Activated gamma-delta T cell treated with anti-CD3 and anti-CD28 coated beads, Interleukin-2, amount 50 U/mL, for 16 hours (primary cell): ENCODE measurements around the gene SLC6A20.
"Not testable (repeated sequence)": the region's sequence is repeated elsewhere in the genome, so short reads cannot be mapped to it uniquely, and the experiment has no call there.

Experiments used
- DNase-seq: peaks from one replicate; pipeline ENCODE4 v3.0.0-alpha.2; 2020; ENCODE audit warnings: low read depth

SLC6A20 gene

DNA sequence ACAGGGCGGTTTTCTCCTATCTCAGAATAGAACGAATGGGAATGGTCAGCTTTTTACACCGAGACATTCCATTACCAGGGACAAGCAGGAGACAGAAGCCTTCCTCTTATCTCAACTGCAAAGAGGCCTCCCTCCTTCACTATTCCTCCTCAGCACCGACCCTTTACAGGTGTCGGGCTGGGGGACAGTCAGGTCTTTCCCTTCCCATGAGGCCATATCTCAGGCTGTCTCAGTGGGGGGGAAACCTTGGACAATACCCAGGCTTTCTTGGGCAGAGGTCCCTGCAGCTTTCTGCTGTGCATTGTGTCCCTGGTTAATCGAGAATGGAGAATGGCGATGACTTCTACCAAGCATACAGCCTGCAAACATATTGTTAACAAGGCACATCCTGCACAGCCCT is 39.2 kb downstream of the SLC6A20 start:
- DNase-seq: not testable (repeated sequence)

DNA sequence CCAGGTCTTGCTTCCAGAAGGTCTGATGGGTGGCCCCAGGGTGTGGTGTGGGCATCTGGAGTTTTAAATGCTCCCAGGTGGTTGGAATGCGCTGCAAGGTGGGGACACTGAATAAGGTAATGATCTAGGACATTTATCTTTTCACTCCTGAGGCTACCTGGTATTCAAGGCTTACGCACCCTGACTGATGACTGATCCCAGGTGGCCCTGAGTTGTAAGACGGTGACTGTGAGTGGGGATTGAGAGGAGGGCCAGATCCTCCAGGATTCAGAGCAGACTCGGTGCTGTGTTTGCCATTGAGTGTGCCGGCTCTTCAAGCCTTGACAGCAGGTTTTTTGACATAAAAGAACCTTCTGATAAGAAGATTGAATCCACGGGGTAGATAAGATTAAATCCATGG is 40.3 kb downstream of the SLC6A20 start:
- no peak for DNase-seq

DNA sequence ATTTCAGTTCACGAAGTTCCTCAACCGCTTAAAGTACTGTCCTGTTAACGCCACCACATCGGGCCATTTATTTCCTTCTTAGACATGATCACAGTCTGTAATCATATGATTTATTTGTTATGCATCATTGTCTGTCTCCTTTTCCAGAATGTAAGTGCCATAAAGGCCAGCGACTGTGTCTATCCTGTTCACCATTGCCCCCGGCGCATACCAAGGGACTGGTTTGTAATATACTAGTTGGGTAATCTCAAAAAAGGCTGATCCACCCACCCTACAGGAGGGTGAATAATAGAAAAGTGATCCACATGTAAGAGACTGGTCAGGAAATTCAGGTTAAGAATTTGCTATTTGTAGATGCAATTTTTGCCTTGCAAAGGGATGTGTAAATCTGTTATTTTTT is 41.9 kb downstream of the SLC6A20 start:
- no peak for DNase-seq

DNA sequence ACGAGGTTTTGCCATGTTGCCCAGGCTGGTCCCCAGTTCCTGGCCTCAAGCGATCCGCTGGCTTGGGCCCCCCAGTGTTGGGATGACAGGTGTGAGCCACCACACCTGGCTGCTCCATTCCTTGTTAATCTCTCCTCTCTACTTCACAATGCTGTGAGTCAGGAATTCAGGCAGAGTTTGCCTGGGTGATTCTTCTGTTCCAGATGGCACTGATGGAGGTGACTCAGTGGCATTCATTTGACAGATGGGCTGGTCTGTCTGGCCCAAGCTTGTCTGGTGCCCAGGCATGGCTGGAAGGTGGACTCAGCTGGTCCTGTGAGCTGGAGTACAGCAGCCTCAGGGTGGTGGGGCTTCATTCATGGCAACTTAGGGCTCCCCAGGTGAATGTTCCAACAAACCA is 43.2 kb downstream of the SLC6A20 start:
- DNase-seq: no peak

DNA sequence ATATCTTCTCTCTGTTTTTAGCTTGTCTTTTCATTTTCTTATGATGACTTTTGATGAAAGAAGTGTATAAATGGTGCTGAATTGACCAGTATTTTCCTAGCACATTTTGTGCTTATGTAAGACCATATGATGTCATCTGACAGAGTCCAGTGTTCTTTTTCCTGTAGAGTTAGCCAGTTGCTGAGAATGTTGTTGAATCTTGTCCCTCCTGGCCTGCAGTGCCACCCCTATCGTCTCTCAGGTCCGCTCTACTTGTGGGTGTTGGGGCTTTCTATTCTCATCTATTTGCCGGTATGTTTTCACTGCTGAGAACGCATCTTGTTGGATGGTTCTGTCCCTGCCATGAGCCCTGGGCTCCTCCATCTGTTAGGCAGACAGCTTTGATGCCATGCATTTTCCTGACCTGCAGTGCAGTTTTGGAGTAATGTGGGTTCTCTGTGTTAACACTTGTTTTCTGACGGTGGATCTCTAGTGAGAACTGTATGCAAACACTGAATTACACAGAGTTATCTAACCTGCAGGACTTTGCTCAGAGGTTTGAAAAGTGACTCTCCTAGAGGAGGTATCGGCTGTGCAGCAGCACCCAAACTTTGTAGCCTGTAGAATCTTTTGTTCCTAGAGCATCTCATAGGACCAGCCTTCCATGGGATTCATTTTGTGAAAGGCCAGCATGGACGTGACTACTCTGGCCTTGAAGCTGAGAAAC is 44.6 kb downstream of the SLC6A20 start:
- no peak for DNase-seq

DNA sequence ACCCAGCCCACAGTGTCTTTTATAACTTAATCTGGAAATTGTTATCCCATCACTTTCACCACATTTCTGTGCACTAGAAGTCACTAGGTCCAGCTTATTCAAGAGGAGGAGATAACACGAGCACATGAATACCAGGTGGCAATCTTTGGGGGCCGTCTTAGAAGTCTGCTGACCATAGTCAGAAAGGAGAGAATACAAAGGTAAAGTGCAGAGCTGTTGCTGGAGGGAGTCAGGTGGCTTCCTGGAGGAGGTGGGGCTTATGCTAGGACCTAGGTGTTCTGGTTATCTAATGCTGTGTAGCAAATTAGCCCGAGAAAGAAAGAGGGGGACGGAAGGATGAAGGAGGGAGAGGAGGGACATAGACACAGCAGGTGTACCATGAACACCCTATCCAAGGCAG is 46.5 kb downstream of the SLC6A20 start:
- no peak for DNase-seq

DNA sequence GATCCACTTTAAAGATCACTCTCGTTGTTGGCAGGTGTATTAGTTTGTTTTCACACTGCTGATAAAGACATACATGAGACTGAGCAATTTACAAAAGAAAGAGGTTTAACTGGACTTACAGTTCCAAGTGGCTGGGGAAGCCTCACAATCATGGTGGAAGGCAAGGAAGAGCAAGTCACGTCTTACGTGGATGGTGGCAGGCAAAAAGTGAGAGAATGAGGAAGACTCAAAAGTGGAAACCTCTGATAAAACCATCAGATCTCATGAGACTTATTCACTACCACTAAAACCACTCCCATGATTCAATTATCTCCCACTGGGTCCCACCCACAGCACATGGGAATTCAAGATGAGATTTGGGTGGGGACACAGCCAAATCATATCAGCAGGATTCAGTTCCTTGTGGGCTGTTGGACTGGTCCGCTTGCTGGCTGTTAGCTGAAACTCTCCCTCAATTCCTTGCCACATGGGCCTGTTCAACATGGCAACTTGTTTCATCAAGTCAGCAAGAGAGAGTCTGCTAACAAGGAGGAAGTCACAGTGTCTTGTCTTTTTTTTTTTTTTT is 47.2 kb downstream of the SLC6A20 start:
- not testable (repeated sequence) for DNase-seq

DNA sequence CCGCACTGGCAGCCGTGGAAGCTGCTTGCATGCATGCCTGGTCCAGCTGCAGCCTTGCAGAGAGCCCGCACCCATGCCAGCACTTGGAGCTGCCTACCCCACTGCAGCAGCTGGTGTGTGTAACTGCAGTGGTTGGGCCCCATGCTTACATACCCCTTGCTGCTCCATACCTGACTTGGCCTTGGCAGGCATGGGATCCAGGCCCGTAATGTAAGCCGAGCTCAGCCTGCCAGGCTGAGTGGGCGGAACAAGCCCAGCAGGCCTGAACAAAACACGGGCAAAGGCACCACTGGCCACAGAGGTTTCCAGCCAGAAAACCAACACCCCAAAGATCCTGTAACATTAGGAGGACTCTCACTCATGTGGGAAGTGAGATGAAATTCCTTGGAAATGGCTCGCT is 48.3 kb downstream of the SLC6A20 start:
- no peak for DNase-seq

DNA sequence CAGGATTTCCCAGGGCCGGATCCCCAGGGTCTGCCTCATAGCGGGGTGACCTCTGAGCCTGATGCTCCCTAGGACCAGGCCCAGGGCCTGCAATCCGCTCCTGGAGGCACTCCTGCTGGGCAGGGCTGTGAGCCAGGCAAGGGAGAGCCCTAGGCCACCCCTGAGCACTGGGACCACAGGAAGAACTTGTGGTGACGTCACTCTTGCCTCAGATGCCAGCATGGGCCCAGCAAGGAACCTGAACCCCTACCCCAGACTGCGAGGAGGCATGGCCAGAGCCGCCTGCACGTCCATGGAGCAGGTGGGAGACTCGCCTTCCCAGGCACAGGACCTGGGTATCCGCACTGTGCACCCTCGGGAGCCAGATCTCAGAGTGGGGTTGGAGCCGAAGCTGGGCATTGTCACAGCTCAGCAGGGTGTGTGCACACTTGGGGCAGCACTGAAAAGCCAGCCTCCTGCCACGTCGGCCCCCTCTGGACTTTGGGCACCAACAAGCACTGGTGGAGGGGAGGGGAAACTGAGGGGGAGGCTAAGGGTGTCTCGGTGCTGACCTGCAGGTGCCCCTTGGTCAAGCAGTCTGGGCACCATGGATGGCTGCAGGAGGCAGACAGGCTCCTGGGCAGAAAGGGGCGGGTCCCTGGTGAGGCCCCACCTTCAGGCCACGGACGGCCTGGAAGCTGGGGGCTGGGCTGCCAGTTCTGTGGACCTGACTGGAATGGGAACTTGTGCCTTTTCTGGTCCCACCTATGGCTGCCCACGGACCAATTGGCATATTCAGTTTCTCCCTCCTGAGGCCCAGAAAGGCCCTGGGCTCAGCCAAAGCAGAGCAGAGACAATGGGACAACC is 49.3 kb downstream of the SLC6A20 start:
- DNase-seq: no peak

DNA sequence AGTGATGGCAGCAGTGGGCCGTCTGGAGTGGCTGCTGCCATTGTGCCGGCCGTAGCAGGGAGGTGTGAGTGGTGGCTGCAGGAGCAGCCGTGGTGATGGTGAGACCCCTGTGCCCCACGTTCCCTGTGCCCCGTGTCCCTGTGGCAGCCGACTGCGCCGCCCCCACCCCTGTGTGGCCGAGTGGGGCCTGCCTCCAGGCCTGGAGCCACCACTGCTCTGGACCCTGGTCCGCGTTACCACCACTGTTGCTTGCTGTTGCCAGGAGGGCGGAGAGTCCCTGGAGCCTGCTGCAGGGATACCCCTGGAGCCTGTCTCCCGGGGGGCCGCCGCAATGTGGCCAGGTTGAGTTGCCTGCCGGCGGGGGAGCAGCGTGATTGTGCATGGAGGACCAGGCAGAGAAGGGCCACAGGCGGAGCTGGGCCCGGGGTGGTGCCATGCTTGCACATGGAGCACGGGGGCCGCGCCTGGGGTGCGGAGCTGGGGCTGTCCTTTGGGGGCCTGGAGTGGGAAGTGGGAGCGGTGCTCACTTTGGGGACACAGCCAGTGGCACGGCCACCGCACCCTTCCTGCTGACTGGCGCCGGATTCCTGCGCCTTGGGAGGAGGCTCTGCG is 50.1 kb downstream of the SLC6A20 start:
- no peak for DNase-seq

DNA sequence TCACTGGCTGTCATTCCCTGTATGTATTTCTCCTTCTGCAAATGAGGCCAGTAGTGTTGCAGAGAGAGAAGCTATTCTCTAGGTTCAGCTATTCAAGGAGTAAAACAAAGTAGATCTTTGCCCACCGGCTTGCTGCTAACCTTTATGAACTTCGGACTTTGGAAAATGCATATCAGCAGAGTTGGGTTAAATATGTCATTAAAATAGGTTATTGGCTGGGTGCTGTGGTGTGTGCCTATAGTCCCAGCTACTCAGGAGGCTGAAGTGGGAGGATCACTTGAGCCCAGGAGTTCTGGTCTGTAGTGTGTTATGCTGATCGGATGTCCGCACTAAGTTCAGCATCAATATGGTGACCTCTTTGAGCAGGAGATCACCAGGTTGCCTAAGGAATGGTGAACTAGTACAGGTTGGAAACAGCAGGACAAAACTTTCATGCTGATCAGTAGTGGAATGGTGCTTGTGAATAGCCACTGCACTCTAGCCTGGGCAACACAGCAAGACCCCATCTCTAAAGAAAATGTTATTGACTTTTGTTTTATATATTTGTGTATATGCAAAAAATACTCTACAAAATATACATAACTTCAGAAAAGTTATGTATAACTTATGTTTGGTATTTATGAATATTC is 53.8 kb downstream of the SLC6A20 start:
- DNase-seq: no peak

DNA sequence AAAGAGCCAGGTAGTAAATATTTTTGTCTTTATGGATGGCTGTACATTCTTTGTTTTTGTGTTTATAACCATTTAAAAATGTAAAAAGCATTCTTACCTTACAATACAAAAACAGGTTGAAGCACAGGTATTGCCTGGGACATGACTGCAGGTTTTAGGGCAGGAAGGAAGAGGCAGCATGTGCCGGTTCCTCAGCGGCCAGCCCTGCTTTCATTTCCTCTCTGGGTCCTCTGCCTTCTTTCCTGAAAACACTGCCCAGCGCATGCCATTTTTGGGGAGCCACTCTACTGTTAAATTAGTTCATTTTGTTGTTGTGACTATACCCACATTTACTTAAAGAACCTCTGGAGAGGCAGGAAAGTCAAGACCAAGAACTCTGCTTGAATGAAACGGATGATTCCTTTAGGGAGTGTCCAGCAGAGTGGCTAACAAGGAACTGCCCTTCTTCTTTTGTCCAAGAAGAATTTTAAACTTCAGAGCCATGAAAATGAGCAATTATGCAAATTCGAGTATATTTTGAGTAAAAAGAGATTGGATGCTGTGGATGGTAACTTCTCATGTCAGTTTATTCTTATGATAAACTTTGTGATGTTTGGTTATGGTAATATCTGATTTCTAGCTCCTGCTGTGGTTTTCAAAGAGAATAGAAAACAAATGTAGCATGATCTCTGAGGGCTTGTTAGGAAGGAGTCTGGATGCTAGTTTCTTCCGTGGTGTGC is 54.4 kb downstream of the SLC6A20 start:
- no peak for DNase-seq

DNA sequence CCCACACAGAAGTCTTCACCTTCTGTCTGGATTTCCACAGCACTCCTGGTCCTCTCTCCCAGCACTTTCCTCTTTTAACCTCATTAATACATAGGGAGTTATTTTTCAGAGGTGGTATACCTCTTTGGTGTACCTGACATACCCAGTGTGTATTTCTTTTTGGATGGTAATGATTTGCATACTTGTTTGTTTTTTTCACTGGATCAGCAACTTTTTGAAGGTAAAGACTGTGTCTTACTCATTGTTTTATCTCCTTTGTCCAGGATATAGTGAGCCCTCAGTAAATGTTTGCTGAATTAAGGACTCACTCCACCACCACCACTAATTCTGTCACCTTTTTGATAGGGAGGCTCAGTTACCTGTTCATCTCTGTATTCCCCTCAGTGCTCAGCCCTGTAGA is 55.1 kb downstream of the SLC6A20 start:
- DNase-seq: no peak

DNA sequence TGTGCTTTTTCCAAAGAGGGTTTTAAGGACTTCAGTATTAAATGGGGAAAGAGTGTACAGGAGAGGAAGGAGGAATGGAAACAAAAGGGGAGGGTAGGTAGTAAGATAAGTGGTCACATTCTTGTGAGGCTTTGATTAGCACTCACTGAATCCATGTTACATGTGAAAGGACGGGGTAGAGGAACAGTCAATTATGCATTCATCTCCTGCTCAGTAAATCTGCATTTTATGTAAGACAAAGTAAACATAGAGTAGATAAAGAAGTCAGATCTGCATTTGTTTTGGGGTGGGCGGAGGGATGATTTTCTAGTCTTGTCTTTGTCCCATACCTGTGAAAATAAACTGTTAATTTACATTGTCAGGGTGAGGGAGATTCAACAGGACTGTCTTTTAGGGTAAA is 56.3 kb downstream of the SLC6A20 start:
- no peak for DNase-seq

DNA sequence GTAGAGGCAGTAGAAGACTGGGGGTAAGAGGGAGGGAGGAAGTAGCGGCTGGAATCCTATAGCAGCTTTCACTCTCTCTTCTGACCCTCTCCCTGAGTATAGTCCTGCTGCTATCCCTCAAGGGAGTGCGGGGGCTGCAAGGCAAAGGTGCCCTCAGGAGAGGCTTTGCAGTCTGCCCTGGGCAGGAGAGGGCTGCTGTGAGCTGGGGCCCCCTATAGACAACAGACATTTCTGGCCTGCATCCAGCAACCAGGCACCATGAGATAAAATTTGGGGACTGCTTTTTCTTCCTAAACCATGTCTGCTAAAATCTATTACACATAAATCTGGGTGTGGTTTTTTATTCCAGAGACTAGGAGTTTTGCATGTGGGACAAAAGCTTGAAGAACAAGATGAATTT is 59.1 kb downstream of the SLC6A20 start:
- no peak for DNase-seq

DNA sequence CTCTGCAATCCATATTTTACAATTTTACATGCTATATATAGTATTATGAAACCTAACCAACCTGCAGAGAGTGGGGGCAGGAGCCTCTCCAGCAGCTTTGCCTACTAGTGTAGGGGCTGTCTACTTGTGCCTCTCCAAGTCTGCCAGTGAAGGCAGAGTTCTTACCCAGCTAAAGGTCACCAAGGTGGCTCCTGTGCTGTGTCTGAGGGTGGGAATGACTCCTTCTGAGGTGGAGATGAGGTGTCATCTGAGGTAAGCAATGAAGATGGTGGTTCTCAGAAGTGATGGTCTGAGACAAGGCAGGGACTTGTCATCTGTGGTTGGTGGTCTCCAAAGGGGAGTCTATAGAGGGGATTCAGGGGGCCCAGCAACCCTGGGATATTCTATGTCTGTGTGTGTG is 59.6 kb downstream of the SLC6A20 start:
- DNase-seq: no peak

DNA sequence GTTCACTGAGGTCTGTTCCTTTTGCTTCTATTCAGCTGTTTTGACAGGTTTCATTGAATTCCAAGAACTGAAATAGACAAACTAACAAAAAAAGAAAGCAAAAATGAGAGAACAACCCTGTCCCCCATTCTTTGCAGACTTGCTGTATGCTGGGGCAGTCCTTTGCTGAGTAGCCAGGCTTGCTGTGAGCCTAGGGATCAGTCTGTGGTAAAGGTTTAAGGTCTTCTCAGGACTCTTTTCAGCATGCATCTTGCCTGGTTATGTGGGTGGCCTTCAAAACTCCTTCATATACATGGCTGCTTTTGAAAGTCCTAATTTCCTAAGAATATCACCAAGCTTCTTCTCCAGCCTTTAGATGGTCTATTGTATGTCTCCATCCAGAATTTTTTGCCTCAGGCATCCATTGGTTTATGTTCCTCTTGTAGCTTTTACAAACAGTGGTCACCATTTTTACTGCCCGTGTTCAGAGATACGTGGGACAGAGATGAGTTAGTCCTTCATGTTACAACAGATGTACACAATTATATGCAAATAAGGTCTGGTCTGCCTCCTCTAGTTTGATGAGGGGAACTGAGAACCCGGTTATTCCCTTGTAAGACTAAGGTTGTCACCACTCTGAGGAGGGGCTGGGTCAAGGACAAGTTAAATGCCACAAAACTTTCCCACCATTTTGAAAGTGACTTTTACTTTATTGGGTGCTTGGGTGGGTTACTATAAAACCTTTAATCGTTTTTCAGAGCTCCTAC is 65.8 kb downstream of the SLC6A20 start:
- no peak for DNase-seq

DNA sequence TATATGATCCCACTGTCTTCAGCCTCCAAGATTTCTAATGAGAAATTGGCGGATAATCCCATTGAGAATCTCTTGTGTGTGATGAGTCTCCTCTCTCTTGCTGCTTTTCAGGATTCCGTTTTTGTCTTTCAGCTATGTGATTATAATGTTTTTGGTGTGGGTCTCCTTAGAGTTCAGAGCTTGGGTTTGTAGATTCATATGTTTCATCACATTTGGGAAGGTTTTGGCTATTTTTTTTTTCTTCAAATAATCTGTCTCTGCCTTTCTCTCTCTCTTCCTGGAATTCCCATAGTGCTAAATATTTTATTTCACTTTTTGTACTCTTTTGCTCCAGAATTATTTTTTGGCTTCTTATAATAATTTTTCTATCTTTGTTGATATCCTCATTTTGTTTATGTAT is 66.7 kb downstream of the SLC6A20 start:
- no peak for DNase-seq

DNA sequence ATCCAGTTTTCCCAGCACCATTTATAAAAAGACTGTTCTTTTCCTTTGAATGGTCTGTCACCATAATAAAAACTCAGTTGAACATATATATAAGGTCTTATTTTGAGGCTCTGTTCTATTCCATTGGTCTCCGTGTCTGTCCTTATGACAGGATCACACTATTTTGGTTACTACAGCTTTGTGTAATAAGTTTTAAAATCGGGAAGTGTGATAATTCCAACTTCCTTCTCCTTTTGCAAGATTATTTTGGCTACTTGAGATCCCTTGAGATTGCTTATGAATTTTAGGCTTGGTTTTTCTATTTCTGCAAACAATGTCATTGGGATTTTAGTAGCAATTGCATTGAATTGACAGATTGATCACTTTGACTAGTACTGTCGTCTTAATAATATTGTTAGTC is 71.4 kb downstream of the SLC6A20 start:
- no peak for DNase-seq

DNA sequence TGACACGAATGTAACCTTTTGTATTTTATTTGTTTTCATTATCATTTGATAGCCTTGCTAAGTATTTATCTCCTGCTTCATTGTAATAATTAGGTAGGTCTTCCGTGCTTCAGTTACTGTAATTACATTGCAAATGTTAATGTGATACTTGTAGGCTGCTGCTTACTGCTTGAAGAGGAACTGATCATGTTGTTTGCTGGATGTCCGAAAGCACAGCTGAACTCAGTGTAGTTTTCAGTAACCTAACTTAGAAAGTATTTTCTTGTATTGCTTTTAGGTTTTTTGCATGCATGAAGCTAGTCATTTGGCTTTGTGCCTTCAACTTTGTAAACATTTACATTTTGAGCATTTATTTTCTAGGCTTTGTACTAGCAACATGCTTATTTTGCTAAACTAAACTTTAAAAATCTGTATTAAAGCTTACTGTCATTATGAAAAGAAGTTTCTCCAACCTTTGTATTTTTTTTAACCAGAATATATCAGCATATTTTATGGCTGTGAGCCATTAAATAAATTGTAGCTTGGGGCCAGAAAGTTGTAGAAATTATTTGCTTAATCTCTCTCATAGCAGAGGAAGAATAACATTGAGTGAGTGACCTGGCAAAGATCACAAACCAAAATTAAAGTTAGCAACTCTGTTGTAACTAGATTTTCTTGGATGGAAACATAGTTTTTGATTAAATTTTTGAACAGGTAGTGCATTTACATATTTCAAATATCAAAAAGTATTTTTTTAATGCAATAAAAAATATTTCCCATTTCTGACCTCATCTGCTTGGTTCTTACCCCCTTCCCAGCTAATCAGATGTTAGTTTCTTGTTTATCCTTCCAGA is 76.5 kb downstream of the SLC6A20 start:
- no peak for DNase-seq
